ENCODE data around the gene STRA6.

The STRA6 gene

GRCh38 chr15:74227968-74228722, 25.6 kb upstream of the STRA6 start:
- DNase-seq, result peak; percentile 21

- DNase-seq, result no peak
These were observed 24.4 kb upstream of the STRA6 start for GRCh38 chr15:74226761-74227540.

GRCh38 chr15:74225928-74226327, 23.3 kb upstream of the STRA6 start:
- no peak for DNase-seq

GRCh38 chr15:74222240-74223119, 19.9 kb upstream of the STRA6 start:
- DNase-seq, result no peak

GRCh38 chr15:74221399-74222239, 19.0 kb upstream of the STRA6 start:
- no peak for DNase-seq

GRCh38 chr15:74220475-74221248, 18.1 kb upstream of the STRA6 start:
- DNase-seq, result peak; percentile 32

- no peak for DNase-seq
These were observed 15.6 kb upstream of the STRA6 start for GRCh38 chr15:74217907-74218885.

GRCh38 chr15:74216949-74217348, 14.4 kb upstream of the STRA6 start:
- no peak for DNase-seq

GRCh38 chr15:74215958-74216357, 13.4 kb upstream of the STRA6 start:
- DNase-seq, result no peak

GRCh38 chr15:74214324-74215021, 11.9 kb upstream of the STRA6 start:
- no peak for DNase-seq

GRCh38 chr15:74213858-74214284, 11.3 kb upstream of the STRA6 start:
- DNase-seq, result no peak

- DNase-seq, result no peak
These were observed 9.9 kb upstream of the STRA6 start for GRCh38 chr15:74212494-74212893.

GRCh38 chr15:74211656-74212055, 9.1 kb upstream of the STRA6 start:
- no peak for DNase-seq

- DNase-seq, result no peak
These were observed 8.1 kb upstream of the STRA6 start for GRCh38 chr15:74210729-74211128.

- DNase-seq, result no peak
These were observed 7.5 kb upstream of the STRA6 start for GRCh38 chr15:74209997-74210671.

- no peak for DNase-seq
These were observed 7.0 kb upstream of the STRA6 start for GRCh38 chr15:74209560-74209958.

- DNase-seq, result no peak
These were observed 6.4 kb upstream of the STRA6 start for GRCh38 chr15:74208901-74209559.

- DNase-seq, result no peak
These were observed 5.9 kb upstream of the STRA6 start for GRCh38 chr15:74208496-74208895.

Measured in DMS79 (cell line).